ENCODE results near the gene SND1.

DNA sequence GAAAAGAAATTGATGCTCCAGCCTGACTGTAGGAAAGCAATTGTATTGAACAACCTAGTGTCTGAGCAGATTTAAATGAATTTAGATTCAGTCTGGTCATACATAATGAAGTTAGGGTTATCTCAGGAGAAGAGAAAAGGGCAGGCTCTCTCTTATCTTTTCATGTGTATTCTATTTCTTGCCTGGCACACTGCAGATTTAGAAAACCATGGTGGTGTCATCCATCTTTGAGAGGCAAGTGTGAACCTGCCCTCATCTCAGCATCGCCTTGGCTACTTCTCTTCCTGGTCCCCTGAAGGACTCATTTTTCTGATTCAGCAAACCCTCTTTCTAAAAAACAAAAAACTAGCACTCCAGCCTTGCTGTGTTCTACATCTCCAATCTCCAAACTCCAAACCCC lies 241.6 kb downstream of the SND1 start:
- TF ChIP-seq CHD1 (IDR thresholded peaks at IDR 0.05; ENCODE audit: low read depth, low read length): no peak
- TF ChIP-seq, protein P1, sequence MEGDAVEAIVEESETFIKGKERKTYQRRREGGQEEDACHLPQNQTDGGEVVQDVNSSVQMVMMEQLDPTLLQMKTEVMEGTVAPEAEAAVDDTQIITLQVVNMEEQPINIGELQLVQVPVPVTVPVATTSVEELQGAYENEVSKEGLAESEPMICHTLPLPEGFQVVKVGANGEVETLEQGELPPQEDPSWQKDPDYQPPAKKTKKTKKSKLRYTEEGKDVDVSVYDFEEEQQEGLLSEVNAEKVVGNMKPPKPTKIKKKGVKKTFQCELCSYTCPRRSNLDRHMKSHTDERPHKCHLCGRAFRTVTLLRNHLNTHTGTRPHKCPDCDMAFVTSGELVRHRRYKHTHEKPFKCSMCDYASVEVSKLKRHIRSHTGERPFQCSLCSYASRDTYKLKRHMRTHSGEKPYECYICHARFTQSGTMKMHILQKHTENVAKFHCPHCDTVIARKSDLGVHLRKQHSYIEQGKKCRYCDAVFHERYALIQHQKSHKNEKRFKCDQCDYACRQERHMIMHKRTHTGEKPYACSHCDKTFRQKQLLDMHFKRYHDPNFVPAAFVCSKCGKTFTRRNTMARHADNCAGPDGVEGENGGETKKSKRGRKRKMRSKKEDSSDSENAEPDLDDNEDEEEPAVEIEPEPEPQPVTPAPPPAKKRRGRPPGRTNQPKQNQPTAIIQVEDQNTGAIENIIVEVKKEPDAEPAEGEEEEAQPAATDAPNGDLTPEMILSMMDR (conservative IDR thresholded peaks at IDR 0.05; ENCODE audit: low read depth, low read length): no peak
- no peak for TF ChIP-seq MXI1 (IDR thresholded peaks at IDR 0.05; ENCODE audit: borderline replicate concordance, low read depth, low read length)
- TF ChIP-seq POLR2A (IDR thresholded peaks at IDR 0.05; ENCODE audit: low read depth, low read length): no peak
- no peak for TF ChIP-seq RCOR1 (IDR thresholded peaks at IDR 0.05; ENCODE audit: insufficient replicate concordance, low read length)
- TF ChIP-seq, protein P2, sequence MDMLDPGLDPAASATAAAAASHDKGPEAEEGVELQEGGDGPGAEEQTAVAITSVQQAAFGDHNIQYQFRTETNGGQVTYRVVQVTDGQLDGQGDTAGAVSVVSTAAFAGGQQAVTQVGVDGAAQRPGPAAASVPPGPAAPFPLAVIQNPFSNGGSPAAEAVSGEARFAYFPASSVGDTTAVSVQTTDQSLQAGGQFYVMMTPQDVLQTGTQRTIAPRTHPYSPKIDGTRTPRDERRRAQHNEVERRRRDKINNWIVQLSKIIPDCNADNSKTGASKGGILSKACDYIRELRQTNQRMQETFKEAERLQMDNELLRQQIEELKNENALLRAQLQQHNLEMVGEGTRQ (IDR thresholded peaks at IDR 0.05; ENCODE audit: low read depth, low read length): no peak
- TF ChIP-seq RFX5 (IDR thresholded peaks at IDR 0.05; ENCODE audit: low read depth, low read length): no peak
- no peak for TF ChIP-seq MAFK (IDR thresholded peaks at IDR 0.05; ENCODE audit: low read depth, low read length)
- TF ChIP-seq CEBPB (IDR thresholded peaks at IDR 0.05; ENCODE audit: low read depth, low read length): no peak
- TF ChIP-seq NFE2L2 (IDR thresholded peaks at IDR 0.05; ENCODE audit: low read depth, low read length): no peak
- no peak for TF ChIP-seq RAD21 (IDR thresholded peaks at IDR 0.05; ENCODE audit: low read length)
- TF ChIP-seq FOS (IDR thresholded peaks at IDR 0.05; ENCODE audit: low read depth, low read length): no peak
- no peak for TF ChIP-seq BHLHE40 (IDR thresholded peaks at IDR 0.05; ENCODE audit: low read depth, low read length)
